Mucosa of gallbladder (tissue), 1 donor: Measurements from ENCODE around the gene BCL7A. TPM values are rescaled to one million over a fixed set of nuclear protein-coding genes. Genes with fewer than 3 reads are reported as not detected.

Experiments
- DNase-seq: peaks from one replicate; pipeline ENCODE4 v3.0.0-alpha.2; 2020; ENCODE audit warnings: low spot score
- total RNA-seq: library from RNA; stranded (reverse); gene quantifications from one replicate; pipeline ENCODE4 v1.2.1, GENCODE V29; 2021
- donor health status: DM: no; HTN: no; CAD: no.

BCL7A gene
- total RNA-seq, 1 donor from 2014 or later = 17.7 TPM

GRCh38 chr12:122078141-122079032 is 56.7 kb downstream of the BCL7A start, which contains the start of gene MLXIP:
TSS of gene MLXIP (plus strand) at chr12:122078756. CDS start at chr12:122078854, 98 bp downstream.
- DNase-seq = peak; percentile 95

GRCh38 chr12:122079033-122079531 is 57.4 kb downstream of the BCL7A start:
- no peak for DNase-seq

GRCh38 chr12:122079532-122080081 is 57.9 kb downstream of the BCL7A start:
- DNase-seq = no peak

- DNase-seq = peak; percentile 81
Observed at GRCh38 chr12:122080149-122081082, 58.7 kb downstream of the BCL7A start.

- DNase-seq = no peak
Observed at GRCh38 chr12:122081083-122081696, 59.5 kb downstream of the BCL7A start.

- DNase-seq = no peak
Observed at GRCh38 chr12:122081697-122082221, 60.1 kb downstream of the BCL7A start.

- DNase-seq = no peak
Observed at GRCh38 chr12:122082621-122083356, 61.1 kb downstream of the BCL7A start.

- DNase-seq = no peak
Observed at GRCh38 chr12:122084857-122085405, 63.2 kb downstream of the BCL7A start.

- DNase-seq = no peak
Observed at GRCh38 chr12:122085591-122085990, 63.9 kb downstream of the BCL7A start.

- no peak for DNase-seq
Observed at GRCh38 chr12:122086116-122086515, 64.4 kb downstream of the BCL7A start.

GRCh38 chr12:122086641-122087285 is 65.1 kb downstream of the BCL7A start:
- DNase-seq = no peak

GRCh38 chr12:122087431-122088178 is 65.9 kb downstream of the BCL7A start:
- no peak for DNase-seq

GRCh38 chr12:122088179-122088810 is 66.6 kb downstream of the BCL7A start:
- DNase-seq = no peak

- no peak for DNase-seq
Observed at GRCh38 chr12:122089077-122089476, 67.4 kb downstream of the BCL7A start.

GRCh38 chr12:122090759-122091515 is 69.3 kb downstream of the BCL7A start:
- no peak for DNase-seq

- DNase-seq = no peak
Observed at GRCh38 chr12:122093098-122093883, 71.6 kb downstream of the BCL7A start.
